HCT116 (cell line): ENCODE data around the gene FBXL19.

Experiments used
- EZH2 ChIP-seq: fragments of 200-600 bp; sonication (generic); IDR thresholded peaks from 2 replicates; pipeline ENCODE4 v1.6.1; 2017; ENCODE audit warnings: antibody characterized with exemption, mixed run types
- REST ChIP-seq: IDR thresholded peaks from 2 replicates; pipeline ENCODE4 v1.6.1; 2012; ENCODE audit warnings: low read depth
- SP1 ChIP-seq: IDR thresholded peaks from 2 replicates; pipeline ENCODE4 v1.6.1; 2012; ENCODE audit warnings: low read depth
- ZFX ChIP-seq: fragments of 450-650 bp; IDR thresholded peaks from 2 replicates; pipeline ENCODE4 v1.6.1; 2017
- TF ChIP-seq, protein P1 (sequence below), 3 experiments: fragments of 200-600 bp in 1 of 3; sonication (generic) in 1 of 3; IDR thresholded peaks in 2 of 3; conservative IDR thresholded peaks in 1 of 3; 2 replicates each; pipeline ENCODE4 v1.5.1; 2012 to 2017; ENCODE audit warnings: low read depth in 2 of 3, low read length in 2 of 3, antibody characterized with exemption in 1 of 3, borderline replicate concordance in 1 of 3, control low read depth in 1 of 3, mild to moderate bottlenecking in 1 of 3, mixed read lengths in 1 of 3, mixed run types in 1 of 3, moderate library complexity in 1 of 3; ENCODE audit not compliant: insufficient read depth in 1 of 3

DNA sequence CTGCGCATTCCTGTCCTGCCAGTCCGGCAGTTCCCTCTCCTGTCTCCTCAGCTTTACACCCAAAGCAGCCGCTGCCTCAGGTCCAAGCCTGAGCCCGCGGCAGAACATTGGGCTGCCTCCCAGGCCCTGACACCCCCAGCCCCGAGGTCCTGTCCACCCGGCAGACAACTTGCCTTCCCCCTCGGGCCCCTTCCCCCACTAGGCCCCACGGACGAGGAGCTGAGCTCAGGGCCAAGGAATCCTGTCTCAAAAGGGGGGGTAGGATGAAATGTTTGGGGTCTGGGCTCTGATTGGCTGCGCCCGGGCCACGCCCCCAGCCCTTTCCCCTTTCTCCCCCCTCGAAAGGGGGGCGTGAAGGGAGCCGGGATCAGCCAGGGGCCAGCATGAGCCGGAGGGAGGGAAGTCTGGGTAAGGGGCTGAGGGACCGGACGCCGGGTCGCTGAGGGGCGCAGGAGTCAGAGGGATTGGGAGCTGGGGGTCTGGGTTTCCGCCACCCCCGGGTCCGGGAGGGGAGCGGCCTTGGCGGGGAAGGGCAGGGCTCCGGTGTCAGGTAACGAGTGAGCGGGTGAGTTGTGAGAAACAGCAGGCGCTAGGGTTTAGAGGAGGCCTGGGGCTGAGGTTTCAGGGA lies 27.0 kb upstream of the FBXL19 start, which contains the start of gene CTF1:
- TF ChIP-seq, protein P1, sequence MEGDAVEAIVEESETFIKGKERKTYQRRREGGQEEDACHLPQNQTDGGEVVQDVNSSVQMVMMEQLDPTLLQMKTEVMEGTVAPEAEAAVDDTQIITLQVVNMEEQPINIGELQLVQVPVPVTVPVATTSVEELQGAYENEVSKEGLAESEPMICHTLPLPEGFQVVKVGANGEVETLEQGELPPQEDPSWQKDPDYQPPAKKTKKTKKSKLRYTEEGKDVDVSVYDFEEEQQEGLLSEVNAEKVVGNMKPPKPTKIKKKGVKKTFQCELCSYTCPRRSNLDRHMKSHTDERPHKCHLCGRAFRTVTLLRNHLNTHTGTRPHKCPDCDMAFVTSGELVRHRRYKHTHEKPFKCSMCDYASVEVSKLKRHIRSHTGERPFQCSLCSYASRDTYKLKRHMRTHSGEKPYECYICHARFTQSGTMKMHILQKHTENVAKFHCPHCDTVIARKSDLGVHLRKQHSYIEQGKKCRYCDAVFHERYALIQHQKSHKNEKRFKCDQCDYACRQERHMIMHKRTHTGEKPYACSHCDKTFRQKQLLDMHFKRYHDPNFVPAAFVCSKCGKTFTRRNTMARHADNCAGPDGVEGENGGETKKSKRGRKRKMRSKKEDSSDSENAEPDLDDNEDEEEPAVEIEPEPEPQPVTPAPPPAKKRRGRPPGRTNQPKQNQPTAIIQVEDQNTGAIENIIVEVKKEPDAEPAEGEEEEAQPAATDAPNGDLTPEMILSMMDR (IDR thresholded peaks at IDR 0.05 in 2 of 3, conservative IDR thresholded peaks at IDR 0.05 in 1 of 3; ENCODE audit: borderline replicate concordance in 1 of 3, insufficient read depth in 1 of 3, low read depth in 2 of 3, low read length in 2 of 3), result no peak
- TF ChIP-seq SP1 (no peak), REST (no peak), EZH2 (no peak), ZFX (peak; percentile 56; the same call in 1 of the 2 replicates)
